ENCODE measurements around the gene WFDC8.

DNA sequence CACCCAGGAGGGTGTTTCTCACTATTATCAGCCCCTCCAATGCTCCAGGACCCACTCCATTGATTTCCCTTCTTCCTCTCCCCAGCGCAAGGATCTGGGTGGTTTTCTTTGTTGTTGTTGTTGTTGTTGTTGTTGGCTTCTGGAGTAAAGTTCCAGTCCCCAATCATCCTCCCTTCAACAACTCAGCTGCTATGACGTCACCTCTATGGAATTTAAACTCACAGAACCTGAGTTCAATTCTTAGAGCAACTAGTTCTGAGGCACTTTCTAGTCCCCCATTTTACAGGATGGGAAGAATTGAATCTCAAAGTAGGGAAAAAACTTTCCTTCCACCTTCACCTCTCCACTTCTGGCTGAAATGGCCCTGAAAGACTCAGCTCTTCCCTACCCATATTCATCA, 9.7 kb upstream of the WFDC8 start:
- TF ChIP-seq, protein P1, sequence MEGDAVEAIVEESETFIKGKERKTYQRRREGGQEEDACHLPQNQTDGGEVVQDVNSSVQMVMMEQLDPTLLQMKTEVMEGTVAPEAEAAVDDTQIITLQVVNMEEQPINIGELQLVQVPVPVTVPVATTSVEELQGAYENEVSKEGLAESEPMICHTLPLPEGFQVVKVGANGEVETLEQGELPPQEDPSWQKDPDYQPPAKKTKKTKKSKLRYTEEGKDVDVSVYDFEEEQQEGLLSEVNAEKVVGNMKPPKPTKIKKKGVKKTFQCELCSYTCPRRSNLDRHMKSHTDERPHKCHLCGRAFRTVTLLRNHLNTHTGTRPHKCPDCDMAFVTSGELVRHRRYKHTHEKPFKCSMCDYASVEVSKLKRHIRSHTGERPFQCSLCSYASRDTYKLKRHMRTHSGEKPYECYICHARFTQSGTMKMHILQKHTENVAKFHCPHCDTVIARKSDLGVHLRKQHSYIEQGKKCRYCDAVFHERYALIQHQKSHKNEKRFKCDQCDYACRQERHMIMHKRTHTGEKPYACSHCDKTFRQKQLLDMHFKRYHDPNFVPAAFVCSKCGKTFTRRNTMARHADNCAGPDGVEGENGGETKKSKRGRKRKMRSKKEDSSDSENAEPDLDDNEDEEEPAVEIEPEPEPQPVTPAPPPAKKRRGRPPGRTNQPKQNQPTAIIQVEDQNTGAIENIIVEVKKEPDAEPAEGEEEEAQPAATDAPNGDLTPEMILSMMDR (IDR thresholded peaks at IDR 0.05), result no peak
- no peak for TF ChIP-seq EZH2phosphoT487 (IDR thresholded peaks at IDR 0.05)
